ENCODE results near the gene MCTP2.
"Not testable (repeated sequence)": the region's sequence is repeated elsewhere in the genome, so short reads cannot be mapped to it uniquely, and the experiment has no call there.

MCTP2 gene

GRCh38 chr15:94467034-94467433 lies 235.7 kb downstream of the MCTP2 start:
- H3K36me3 Mint-ChIP-seq (ENCODE audit: insufficient read depth) = peaks cover 13% of the 10 kb centered on the region
- no peaks in the 10 kb centered on the region for H3K4me1 Mint-ChIP-seq (ENCODE audit: low read depth in 2 of 2)
- DNase-seq = no peak
- no peak for ATAC-seq (replicated peaks)
- H3K4me3 Mint-ChIP-seq = no peak overlapping the region
- no peaks in the 10 kb centered on the region for H3K9me3 Mint-ChIP-seq
- H3K27ac Mint-ChIP-seq = no peak overlapping the region
- H3K27me3 Mint-ChIP-seq = no peaks in the 10 kb centered on the region

GRCh38 chr15:94470492-94470891 lies 239.1 kb downstream of the MCTP2 start:
- H3K27me3 Mint-ChIP-seq = no peaks in the 10 kb centered on the region
- no peak for ATAC-seq (replicated peaks)
- no peak overlapping the region for H3K4me3 Mint-ChIP-seq
- no peak overlapping the region for H3K27ac Mint-ChIP-seq
- no peaks in the 10 kb centered on the region for H3K4me1 Mint-ChIP-seq (ENCODE audit: low read depth in 2 of 2)
- no peaks in the 10 kb centered on the region for H3K9me3 Mint-ChIP-seq
- DNase-seq = no peak
- H3K36me3 Mint-ChIP-seq (ENCODE audit: insufficient read depth) = peaks cover 26% of the 10 kb centered on the region

- Mint-ChIP-seq H3K9me3 (peaks cover 0 to 2% of the 10 kb centered on the region in 2 donors), H3K4me3 (no peak overlapping the region), H3K27ac (no peak overlapping the region), H3K36me3 (ENCODE audit: insufficient read depth) (peaks cover 37% of the 10 kb centered on the region), H3K27me3 (no peaks in the 10 kb centered on the region), H3K4me1 (ENCODE audit: low read depth in 2 of 2) (no peaks in the 10 kb centered on the region)
- DNase-seq (no peak), ATAC-seq (replicated peaks) (no peak)
These were observed 245.3 kb downstream of the MCTP2 start for GRCh38 chr15:94476686-94477085.

GRCh38 chr15:94477913-94478553 lies 246.7 kb downstream of the MCTP2 start:
- H3K4me3 Mint-ChIP-seq = no peak overlapping the region
- no peaks in the 10 kb centered on the region for H3K4me1 Mint-ChIP-seq (ENCODE audit: low read depth in 2 of 2)
- peaks cover 7 to 9% of the 10 kb centered on the region in 2 donors for H3K9me3 Mint-ChIP-seq
- ATAC-seq (replicated peaks) = no peak
- no peaks in the 10 kb centered on the region for H3K27me3 Mint-ChIP-seq
- H3K27ac Mint-ChIP-seq = no peak overlapping the region
- peaks cover 28% of the 10 kb centered on the region for H3K36me3 Mint-ChIP-seq (ENCODE audit: insufficient read depth)
- no peak for DNase-seq

DNA sequence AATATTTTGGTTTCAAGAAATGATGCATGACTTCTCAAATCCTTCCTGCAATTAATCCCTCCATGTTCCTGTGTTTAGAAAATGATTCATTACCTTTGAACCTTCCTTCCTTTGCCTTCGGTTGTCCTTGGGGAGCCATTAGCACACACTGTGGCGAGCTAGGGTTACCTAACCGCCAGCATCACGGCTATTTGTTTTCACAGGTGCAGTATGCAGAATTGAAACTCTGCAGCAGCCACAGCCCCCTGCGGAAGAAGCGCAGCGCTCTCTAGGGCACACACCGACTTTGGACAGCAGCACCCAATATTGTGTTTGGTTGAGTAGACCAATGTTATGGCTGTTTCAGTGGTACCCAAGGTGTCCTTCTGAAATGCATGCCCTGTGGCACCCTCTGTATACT lies 247.4 kb downstream of the MCTP2 start:
- H3K9me3 Mint-ChIP-seq = peaks cover 7 to 9% of the 10 kb centered on the region in 2 donors
- H3K4me1 Mint-ChIP-seq (ENCODE audit: low read depth in 2 of 2) = no peaks in the 10 kb centered on the region
- no peak for ATAC-seq (replicated peaks)
- H3K4me3 Mint-ChIP-seq = no peak overlapping the region
- H3K27ac Mint-ChIP-seq = no peak overlapping the region
- DNase-seq = no peak
- H3K27me3 Mint-ChIP-seq = no peaks in the 10 kb centered on the region
- peaks cover 25% of the 10 kb centered on the region for H3K36me3 Mint-ChIP-seq (ENCODE audit: insufficient read depth)

DNA sequence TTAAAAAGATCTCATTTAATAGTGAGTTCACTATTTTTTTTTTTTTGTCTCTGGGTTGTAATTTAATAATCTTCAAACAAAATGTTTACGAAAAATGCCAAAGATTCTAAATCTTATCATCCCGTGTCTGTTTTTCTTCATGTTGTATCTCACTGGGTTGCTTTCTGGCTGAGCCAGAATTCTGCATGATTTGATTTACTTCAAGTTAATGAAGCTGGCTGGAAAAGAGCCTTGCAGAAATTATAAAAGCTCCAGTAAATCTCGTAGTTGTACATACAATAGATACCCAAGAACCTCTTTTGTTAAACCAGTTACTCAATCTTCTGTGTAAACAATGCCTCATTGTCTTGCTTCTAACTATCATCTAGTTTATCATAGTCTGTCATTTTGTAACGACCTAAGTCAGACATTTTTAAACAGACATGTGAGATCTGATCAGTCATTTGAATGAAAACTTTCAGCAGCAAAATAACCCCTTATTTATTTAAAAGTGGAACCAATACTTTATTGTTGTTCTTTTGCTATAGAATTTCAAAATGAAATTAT lies 249.0 kb downstream of the MCTP2 start:
- Mint-ChIP-seq H3K36me3 (ENCODE audit: insufficient read depth) (peaks cover 20% of the 10 kb centered on the region), H3K4me1 (ENCODE audit: low read depth in 2 of 2) (no peaks in the 10 kb centered on the region), H3K9me3 (peaks cover 7 to 10% of the 10 kb centered on the region in 2 donors), H3K27me3 (no peaks in the 10 kb centered on the region), H3K4me3 (no peak overlapping the region), H3K27ac (no peak overlapping the region)
- DNase-seq (no peak), ATAC-seq (replicated peaks) (no peak)

DNA sequence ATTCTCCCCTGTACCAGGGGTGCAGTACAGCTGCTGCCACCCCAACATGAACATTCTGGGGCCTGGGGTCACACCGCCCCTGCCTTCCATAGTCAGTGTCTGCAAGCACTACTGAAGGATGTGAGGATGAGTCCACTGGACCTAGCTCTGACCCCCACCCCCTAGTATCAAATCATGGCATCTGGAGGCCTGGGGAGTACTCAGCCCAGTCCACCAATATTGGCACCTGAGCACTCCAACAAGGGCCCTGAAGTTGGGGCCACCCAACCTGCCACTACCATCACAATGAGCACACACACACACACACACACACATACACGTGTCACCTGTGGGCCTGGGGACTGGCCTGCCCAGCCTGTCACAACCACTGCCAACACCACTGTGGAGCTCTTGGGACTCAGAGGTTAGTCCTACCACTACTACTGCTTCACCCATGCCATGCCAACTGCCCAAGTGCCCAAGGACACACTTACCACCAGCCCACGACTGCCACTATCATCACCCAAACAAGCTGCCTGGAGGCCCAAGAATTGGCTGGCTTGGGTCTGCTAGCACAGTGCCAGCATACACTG lies 253.9 kb downstream of the MCTP2 start:
- H3K27ac Mint-ChIP-seq = no peak overlapping the region
- no peaks in the 10 kb centered on the region for H3K4me1 Mint-ChIP-seq (ENCODE audit: low read depth in 2 of 2)
- DNase-seq = no peak
- H3K9me3 Mint-ChIP-seq = peaks cover 9 to 13% of the 10 kb centered on the region in 2 donors
- no peak for ATAC-seq (replicated peaks)
- no peaks in the 10 kb centered on the region for H3K27me3 Mint-ChIP-seq
- no peak overlapping the region for H3K4me3 Mint-ChIP-seq
- H3K36me3 Mint-ChIP-seq (ENCODE audit: insufficient read depth) = peaks cover 3% of the 10 kb centered on the region

DNA sequence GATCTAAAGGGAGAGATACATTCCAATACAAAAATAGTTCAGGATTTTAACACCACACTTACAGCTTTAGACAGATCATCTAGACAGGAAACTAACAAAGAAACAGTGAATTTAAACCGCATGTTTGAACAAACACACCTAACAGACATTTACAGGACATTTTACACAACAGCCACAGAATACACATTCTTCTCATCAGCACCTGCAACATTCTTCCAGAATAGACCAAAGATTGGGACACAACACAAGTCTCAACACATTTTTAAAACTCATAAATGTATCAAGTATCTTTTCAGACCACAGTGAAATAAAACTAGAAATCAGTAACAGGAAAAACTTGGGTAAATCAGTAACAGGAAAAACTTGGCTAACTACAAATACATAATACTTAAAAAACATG lies 256.3 kb downstream of the MCTP2 start:
- Mint-ChIP-seq H3K4me3 (no peak overlapping the region), H3K9me3 (peaks cover 6 to 9% of the 10 kb centered on the region in 2 donors), H3K4me1 (ENCODE audit: low read depth in 2 of 2) (no peaks in the 10 kb centered on the region), H3K27ac (no peak overlapping the region), H3K27me3 (no peaks in the 10 kb centered on the region), H3K36me3 (ENCODE audit: insufficient read depth) (no peaks in the 10 kb centered on the region)
- DNase-seq (no peak), ATAC-seq (replicated peaks) (no peak)

DNA sequence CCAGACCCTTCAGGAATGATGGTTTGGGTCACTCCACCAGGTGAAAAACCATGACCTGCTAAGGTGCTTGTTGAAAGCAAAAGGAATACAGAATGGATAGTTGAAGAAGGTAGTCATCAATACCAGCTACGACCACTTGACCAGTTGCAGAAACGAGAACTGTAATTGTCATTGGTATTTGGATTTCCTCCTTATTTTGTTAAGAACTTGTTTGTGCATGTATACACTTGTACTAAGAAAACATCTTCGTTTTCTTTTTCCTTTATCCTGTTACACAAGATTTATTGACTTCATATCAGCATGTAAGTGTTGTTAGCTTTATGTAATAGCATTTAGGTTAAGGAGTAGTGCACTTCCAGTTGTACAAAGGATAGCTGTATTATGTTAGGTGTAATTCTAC lies 261.8 kb downstream of the MCTP2 start:
- Mint-ChIP-seq H3K27ac (no peak overlapping the region), H3K36me3 (ENCODE audit: insufficient read depth) (no peaks in the 10 kb centered on the region), H3K4me3 (no peak overlapping the region), H3K4me1 (ENCODE audit: low read depth in 2 of 2) (no peaks in the 10 kb centered on the region), H3K9me3 (no peaks in the 10 kb centered on the region), H3K27me3 (peaks cover 12 to 13% of the 10 kb centered on the region in 2 donors)
- DNase-seq (no peak), ATAC-seq (replicated peaks) (no peak)

GRCh38 chr15:94493586-94493985 lies 262.2 kb downstream of the MCTP2 start:
- not testable (repeated sequence) for H3K4me3 Mint-ChIP-seq; H3K4me1 Mint-ChIP-seq (ENCODE audit: low read depth in 2 of 2); H3K36me3 Mint-ChIP-seq (ENCODE audit: insufficient read depth); H3K9me3 Mint-ChIP-seq; DNase-seq; ATAC-seq (replicated peaks); H3K27ac Mint-ChIP-seq
- H3K27me3 Mint-ChIP-seq = peaks cover 15 to 17% of the 10 kb centered on the region in 2 donors

- no peak for DNase-seq
- no peak for ATAC-seq (replicated peaks)
- Mint-ChIP-seq H3K36me3 (ENCODE audit: insufficient read depth) (no peaks in the 10 kb centered on the region), H3K27me3 (peaks cover 15 to 29% of the 10 kb centered on the region in 2 donors), H3K27ac (no peak overlapping the region), H3K4me1 (ENCODE audit: low read depth in 2 of 2) (no peaks in the 10 kb centered on the region), H3K9me3 (no peaks in the 10 kb centered on the region), H3K4me3 (no peak overlapping the region)
These were observed 263.4 kb downstream of the MCTP2 start for GRCh38 chr15:94494732-94495131.

- no peaks in the 10 kb centered on the region for H3K4me1 Mint-ChIP-seq (ENCODE audit: low read depth in 2 of 2)
- peaks cover 7 to 8% of the 10 kb centered on the region in 2 donors for H3K9me3 Mint-ChIP-seq
- H3K36me3 Mint-ChIP-seq (ENCODE audit: insufficient read depth) = no peaks in the 10 kb centered on the region
- no peak overlapping the region for H3K4me3 Mint-ChIP-seq
- H3K27ac Mint-ChIP-seq = no peak overlapping the region
- peaks cover 37 to 53% of the 10 kb centered on the region in 2 donors for H3K27me3 Mint-ChIP-seq
- no peak for ATAC-seq (replicated peaks)
- DNase-seq = no peak
These were observed 271.9 kb downstream of the MCTP2 start for GRCh38 chr15:94503293-94503692.

GRCh38 chr15:94509259-94509658 lies 277.9 kb downstream of the MCTP2 start:
- H3K27ac Mint-ChIP-seq = no peak overlapping the region
- H3K4me1 Mint-ChIP-seq (ENCODE audit: low read depth in 2 of 2) = no peaks in the 10 kb centered on the region
- H3K27me3 Mint-ChIP-seq = peaks cover 24 to 27% of the 10 kb centered on the region in 2 donors
- no peaks in the 10 kb centered on the region for H3K36me3 Mint-ChIP-seq (ENCODE audit: insufficient read depth)
- no peak overlapping the region for H3K4me3 Mint-ChIP-seq
- no peak for ATAC-seq (replicated peaks)
- H3K9me3 Mint-ChIP-seq = peaks cover 6 to 8% of the 10 kb centered on the region in 2 donors
- DNase-seq = no peak

DNA sequence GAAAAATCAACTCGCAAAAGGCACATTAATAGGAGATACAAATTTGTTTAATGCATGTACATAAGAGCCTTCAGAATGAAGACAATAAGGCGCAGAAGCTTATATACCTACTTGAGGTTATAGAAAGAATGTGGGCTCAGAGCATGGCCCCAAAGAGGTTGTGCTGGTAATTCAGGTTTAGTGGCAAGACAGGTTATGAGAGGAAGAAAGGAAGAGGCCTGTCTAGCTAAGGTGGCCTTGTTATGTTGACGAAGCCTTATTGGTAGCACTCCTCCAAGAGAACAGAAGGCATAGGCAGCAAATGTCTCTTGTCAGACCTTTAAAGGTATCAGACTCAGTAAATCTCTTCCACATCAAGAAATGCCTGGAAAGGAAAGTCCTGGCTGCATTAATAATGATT lies 290.8 kb downstream of the MCTP2 start:
- peaks cover 21 to 23% of the 10 kb centered on the region in 2 donors for H3K27me3 Mint-ChIP-seq

More for the DNA sequence above, 290.8 kb downstream of the MCTP2 start:
- Mint-ChIP-seq H3K36me3 (ENCODE audit: insufficient read depth) (no peaks in the 10 kb centered on the region), H3K27ac (no peak overlapping the region), H3K9me3 (no peaks in the 10 kb centered on the region), H3K4me3 (no peak overlapping the region), H3K4me1 (ENCODE audit: low read depth in 2 of 2) (no peaks in the 10 kb centered on the region)
- no peak for ATAC-seq (replicated peaks)
- no peak for DNase-seq

All from effector memory CD8-positive, alpha-beta T cell (primary cell).